Stimulated activated CD8-positive, alpha-beta memory T cell treated with anti-CD3 and anti-CD28 coated beads, Interleukin-15, amount 100 ng/mL, for 24 hours (primary cell): ENCODE data around the gene SDC4.

Source experiments
- DNase-seq: peaks from one replicate; pipeline ENCODE4 v3.0.0-alpha.2; 2020; ENCODE audit warnings: low read depth

Gene SDC4

GRCh38 chr20:45347936-45348778, at the start of gene SDC4:
TSS of gene SDC4 (minus strand) at chr20:45348424. CDS start at chr20:45348384, 40 bp downstream.
- peak; percentile 46 for DNase-seq

DNA sequence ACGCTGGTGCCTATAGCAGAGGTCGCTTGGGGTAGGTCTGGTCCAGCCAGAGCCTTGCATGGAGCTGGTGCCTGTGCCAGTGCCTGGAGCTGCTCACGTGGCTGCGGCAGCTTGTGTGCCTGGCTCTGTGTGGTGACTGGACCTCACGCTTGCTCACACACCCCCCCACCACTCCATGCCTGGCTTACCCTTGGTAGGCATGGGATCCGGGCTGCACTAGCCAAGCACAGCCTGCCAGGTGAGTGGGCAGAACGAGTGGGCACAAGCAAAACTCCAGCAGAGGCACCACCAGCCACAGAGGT, 46.8 kb upstream of the SDC4 start:
- no peak for DNase-seq

DNA sequence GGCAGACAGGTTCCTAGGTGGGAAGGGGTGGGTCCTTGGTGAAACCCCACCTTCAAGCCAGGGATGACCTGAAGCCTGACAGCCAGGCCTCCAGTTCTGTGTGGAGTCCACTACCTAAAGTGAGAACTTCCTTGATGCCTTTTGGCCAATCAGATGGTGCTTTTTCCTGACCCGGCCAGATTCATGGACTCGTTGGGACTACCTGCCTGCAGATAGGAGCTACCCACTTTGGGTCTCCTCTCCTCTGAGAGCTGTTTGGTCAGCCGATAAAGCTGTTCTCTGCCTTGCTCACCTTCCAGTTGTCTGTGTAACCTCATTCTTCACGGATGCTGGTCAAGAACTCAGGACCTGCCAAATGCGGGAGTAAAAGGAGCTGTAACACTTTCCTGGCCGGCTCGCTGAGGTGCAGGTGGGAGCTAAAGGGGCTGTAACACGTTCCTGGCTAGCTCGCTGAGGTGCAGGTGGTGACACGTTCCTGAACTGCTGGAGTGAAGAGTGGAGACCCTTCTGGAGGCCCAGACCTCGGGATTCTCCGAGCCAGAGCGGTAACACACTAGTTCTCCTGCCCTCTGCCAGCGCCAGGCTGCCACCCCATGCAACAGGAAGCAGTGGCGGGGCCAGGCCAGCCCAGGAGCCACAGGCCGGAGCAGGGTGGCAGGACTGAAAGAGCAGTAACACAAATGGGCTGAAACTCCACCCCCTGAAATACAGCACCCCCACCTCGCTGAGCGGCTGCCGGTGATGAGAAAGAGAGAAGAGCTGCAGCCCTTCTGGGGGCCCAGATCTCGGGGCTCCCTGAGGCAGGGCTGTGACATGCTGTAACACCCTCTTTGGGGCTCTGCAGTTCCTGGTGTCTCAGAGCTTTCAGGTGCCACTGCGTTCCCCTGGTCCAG, 46.2 kb upstream of the SDC4 start:
- DNase-seq, result no peak

- DNase-seq, result no peak
These were observed 44.5 kb upstream of the SDC4 start for GRCh38 chr20:45392733-45393132.

DNA sequence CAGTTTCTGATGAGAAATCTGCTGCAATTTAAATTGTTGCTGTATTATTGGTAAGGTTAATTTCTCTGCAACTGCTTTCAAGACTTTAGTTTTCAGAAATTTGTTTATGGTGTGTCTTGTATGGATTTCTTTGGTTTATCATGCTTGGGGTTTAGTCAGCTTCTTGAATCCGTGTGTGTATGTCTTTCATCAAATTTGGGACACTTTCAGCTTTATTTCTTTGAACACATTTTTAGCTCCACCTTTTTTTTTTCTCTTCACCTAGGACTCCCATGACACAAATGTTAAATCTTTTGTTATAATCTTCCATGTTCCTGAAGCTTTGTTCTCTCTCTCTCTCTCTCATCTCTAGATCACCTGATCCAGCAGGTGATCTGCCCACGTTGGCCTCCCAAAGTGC, 43.3 kb upstream of the SDC4 start:
- no peak for DNase-seq

- no peak for DNase-seq
These were observed 42.7 kb upstream of the SDC4 start for GRCh38 chr20:45390931-45391330.

DNA sequence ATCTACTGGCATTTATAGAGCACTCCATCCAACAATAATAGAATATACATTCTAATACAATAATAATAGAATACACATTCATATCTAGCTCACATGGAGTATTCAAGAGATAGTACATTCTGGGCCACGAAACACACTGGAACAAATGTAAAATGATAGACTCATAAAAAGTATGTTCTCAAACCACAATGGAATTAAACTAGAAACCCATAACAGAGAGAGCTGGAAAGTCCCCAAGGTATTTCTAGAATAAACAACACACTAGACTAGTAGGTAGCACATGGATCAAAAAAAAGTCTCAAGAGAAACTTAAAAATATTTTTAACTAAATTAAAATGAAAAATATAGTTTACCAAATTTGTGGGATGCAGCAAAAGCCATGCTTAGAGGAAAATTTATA, 39.0 kb upstream of the SDC4 start:
- DNase-seq, result no peak

DNA sequence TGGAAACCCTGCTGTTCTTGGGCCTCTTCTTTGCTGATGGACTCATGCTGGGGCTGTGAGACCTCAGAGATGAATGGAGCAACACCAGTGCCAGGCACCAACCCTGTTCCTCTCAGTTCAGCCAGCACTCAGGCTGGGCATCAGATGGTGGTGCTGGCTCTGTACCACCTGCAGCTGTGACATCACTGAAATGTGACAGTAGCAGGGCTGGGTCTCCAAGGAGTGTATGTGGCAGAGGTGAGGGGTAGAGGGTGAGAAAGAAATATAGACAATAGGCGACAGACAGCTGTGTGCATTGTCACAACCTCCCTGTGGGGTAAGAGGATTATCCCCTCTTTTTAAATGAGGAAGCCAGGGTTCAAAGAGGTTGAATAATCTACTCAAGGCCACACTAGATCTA, 30.0 kb upstream of the SDC4 start, which contains the start of gene TP53TG5:
Gene TP53TG5 (minus strand): TSS at position 135 of the 400 bp plus-strand sequence. CDS start 89 bp downstream, at position 46.
- no peak for DNase-seq

DNA sequence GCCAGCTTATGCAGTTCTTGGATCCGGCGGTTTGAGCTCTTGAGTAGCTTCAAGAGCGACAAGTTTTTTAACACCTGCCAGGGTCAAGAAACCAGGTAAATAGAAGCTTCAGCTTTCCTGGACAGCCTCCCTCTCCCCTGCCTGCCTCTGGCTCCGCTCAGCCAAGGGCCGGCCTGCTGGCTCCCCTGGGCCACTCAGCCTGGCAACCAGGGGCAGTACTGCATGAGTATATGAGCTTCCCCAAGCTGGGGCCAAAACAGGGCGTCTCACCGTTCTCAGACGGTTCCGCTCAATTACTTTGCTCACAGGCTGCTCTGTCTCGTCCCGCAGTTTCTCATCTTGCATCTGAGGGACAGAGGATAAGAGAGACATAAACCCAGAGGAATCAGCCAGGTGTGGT, 29.0 kb upstream of the SDC4 start:
- no peak for DNase-seq

DNA sequence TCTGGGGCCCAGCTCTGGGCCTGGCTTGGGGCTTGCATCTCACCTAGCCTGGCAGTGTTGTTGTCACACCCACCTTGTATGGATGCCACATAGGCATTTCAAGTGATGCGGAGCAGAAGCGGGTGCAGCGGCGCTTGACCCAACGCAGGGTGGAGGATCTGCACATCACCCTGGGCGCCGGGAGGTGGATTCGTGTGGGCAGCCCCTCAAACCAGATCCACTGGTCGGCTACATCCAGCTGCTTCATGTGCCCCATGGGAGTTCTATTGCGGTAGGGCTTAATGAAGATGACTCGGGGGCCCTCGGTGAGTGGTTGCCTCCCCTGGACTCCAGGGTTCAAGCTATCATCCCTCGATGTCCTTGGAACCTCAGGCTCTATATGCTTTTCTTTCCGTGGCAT, 26.7 kb upstream of the SDC4 start:
- DNase-seq, result no peak

DNA sequence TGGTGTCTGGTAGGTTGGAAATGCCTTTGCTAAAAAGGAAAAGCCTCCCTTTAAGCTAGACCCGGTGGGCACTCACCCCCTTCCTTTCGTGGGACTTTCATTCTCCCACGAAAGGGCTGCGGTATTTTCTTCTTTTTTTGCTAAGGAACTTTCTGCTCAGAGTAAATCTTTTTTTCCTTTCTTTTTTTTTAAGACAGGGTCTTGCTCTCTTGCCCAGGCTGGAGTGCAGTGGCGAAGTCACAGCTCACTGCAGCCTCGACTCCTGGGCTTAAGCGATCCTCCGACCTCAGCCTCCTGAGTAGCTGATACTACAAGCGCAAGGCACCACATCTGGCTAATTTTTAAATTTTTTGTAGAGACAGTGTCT, 25.9 kb upstream of the SDC4 start:
- DNase-seq, result no peak

GRCh38 chr20:45373353-45374100, 25.3 kb upstream of the SDC4 start:
- DNase-seq, result peak; percentile 81

- DNase-seq, result no peak
These were observed 24.6 kb upstream of the SDC4 start for GRCh38 chr20:45372646-45373352.

- no peak for DNase-seq
These were observed 24.0 kb upstream of the SDC4 start for GRCh38 chr20:45372241-45372640.

DNA sequence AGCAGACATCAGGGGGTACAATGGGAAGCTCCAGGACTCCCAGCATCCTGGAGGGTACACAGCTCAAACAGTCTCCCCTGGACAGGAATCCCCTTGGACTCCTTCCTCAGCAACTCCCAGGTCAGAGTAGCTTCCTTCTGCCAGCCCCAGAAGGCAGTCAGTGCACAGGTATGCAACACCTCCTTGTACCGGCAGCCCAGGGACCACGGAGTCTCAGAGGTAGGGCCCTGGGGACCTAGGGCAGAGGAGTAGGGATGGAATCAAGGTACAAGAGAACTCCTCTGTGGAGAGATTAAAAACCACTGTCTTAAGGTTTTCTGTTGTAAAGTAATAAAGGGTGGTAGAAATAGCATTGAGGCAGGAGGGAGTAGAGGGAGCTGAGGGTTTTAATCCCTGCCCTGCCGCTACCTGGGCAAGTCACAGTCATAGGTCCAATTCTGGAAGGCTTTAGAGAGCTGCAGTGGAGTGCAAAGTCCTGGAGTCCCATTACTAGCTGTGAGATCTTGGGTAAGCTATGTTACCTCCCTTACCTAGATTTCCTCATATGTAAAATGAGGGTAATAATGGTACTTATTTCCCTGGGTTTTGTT, 22.4 kb upstream of the SDC4 start:
- no peak for DNase-seq

- DNase-seq, result no peak
These were observed 20.2 kb upstream of the SDC4 start for GRCh38 chr20:45368221-45368980.

DNA sequence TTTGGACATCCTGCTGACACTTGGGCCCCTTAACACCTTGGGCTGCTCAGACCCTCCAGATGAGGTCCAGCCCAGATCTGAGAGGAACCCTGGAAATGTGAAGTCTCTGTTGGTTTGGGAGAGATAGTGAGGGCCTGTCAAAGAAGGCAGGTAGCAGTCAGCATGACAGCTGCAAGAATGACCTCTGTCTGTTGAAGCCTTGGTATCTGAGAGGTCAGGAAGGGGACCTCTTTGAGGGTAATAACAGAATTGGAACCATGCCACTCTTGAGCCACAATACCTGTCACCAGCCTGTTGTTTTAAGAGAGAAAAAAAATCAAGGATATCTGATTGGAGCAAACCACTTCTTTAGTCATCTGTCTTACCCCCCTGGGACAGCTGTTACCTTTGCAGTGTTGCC, 18.9 kb upstream of the SDC4 start:
- no peak for DNase-seq

GRCh38 chr20:45366631-45367030, 18.4 kb upstream of the SDC4 start:
- no peak for DNase-seq

- no peak for DNase-seq
These were observed 18.0 kb upstream of the SDC4 start for GRCh38 chr20:45366192-45366591.

- no peak for DNase-seq
These were observed 17.3 kb upstream of the SDC4 start for GRCh38 chr20:45365444-45365970.
